GM21825 (cell line): ENCODE data around the gene SHD.
"Not testable (repeated sequence)": the region's sequence is repeated elsewhere in the genome, so short reads cannot be mapped to it uniquely, and the experiment has no call there.

Experiments used
- ATAC-seq: cut with Tn5 transposase; IDR thresholded peaks from one replicate; pipeline ENCODE4 v1.9.1; 2021; ENCODE audit warnings: mild to moderate bottlenecking, moderate library complexity; ENCODE audit not compliant: unreplicated experiment

The SHD gene, protein sequence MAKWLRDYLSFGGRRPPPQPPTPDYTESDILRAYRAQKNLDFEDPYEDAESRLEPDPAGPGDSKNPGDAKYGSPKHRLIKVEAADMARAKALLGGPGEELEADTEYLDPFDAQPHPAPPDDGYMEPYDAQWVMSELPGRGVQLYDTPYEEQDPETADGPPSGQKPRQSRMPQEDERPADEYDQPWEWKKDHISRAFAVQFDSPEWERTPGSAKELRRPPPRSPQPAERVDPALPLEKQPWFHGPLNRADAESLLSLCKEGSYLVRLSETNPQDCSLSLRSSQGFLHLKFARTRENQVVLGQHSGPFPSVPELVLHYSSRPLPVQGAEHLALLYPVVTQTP

DNA sequence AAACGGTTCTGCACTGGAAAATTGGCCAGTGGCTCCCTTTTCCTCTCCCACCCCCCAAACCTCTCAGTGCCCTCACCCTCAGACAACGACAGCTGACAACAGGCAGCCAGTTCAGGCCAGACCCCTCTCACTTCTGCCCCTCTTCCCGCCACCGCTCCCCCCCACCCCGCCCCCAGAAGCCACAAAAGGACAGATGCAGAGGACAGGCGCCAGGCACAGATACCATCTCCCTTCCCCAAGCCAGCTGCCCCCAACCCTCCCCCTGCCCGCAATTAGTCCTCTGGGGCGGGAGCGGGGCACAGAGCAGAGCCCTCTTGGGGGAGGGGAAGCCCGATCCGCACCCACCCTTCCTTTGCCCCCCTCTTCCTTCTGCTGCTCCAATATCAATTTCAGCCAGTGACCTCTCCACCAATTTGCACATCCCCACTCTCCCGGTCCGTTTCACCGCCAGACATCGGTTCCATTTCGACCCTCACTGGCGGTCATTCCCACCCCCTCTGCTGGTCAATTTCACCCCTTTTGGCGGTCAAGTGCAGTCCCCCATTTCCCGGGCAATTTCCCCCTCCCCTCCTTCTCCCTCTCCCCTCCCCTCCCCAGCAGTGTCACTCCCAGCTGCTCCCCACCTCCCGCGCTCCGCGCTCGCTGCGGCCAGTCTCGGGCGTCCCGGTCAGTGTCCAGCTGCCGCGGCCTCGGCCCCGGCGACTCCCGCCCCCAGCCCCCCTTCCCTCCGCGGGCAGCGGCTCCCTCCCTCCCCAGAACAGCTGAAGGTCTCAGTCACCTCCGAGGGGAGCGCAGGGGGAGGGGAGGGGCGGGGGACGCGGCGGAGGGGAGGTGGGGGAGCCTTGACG, at the start of gene SHD:
Gene SHD, plus strand, starts transcription at position 848 of the 848 bp plus-strand sequence. CDS start 798 bp downstream, outside the sequence.
- ATAC-seq: no peak

DNA sequence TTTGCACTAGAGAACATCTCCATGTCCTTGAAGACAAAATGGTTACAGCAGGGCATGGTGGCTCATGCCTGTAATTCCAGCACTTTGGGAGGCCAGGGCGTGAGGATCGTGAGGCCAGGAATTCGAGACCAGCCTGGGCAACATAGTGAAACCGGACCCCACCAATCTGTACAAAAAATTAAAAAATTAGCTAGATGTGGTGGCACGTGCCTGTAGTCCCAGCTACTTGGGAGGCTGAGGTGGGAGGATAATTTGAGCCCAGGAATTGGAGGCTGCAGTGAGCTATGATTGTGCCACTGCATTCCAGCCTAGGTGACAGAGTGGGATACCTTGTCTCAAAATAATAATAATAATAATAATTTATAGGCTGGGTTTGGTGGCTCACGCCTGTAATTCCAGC, 48.8 kb upstream of the SHD start:
- ATAC-seq: not testable (repeated sequence)

DNA sequence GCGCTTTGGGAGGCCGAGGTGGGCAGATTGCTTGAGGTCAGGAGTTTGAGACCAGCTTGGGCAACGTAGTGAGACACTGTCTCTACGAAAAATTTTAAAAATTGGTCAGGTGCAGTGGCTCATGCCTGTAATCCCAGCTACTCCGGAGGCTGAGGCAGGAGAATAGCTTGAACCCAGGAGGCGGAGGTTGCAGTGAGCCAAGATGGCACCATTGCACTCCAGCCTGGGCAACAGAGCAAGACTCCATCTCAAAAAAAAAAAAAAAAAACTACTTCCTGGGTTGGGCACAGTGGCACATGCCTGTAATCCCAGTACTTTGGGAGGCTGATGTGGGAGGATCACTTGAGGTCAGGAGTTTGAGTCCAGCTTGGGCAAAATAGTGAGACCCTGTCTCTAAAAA, 47.5 kb upstream of the SHD start:
- ATAC-seq: not testable (repeated sequence)

DNA sequence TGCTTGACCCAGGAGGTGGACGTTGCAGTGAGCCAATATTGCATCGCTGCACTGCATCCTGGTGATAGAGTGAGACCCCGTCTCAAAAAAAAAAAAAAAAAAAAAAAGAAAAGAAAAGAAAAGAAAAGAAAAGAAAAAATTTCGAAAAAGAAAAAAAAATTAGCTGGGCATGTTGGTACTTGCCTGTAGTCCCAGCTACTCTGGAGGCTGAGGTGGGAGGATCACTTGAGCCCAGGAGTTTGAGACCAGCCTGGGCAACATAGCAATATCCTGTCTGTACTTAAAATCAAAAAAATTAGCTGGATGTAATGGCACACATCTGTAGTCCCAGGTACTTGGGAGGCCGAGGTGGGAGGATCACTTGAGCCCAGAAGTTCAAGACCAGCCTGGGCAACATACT, 46.9 kb upstream of the SHD start:
- not testable (repeated sequence) for ATAC-seq

DNA sequence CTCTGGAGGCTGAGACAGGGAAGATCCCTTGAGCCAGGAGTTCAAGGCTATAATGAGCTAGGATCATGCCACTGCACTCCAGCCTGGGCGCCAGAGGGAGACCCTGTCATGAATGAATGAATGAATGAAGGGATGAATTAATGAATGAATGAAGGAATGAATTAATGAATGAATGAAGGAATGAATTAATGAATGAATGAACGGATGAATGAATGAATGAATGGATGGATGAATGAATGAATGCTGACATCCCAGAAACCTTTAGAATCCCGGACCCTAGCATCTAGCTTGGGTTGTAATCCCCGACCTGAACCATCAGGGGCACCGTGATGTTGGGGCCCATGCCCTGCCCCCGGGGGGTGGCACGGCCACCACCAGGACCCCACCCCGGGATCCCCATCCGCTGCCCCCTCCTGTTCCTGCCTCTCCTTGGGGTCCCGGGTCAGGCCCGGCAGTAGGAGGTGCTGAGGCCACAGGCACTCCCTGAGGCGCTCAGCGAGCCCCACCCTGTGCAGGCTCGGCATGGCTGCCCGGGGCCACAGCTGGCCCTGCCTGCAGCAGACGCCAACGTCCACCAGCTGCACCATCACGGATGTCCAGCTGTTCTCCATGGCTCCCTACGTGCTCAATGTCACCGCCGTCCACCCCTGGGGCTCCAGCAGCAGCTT, 46.3 kb upstream of the SHD start:
- ATAC-seq: no peak

DNA sequence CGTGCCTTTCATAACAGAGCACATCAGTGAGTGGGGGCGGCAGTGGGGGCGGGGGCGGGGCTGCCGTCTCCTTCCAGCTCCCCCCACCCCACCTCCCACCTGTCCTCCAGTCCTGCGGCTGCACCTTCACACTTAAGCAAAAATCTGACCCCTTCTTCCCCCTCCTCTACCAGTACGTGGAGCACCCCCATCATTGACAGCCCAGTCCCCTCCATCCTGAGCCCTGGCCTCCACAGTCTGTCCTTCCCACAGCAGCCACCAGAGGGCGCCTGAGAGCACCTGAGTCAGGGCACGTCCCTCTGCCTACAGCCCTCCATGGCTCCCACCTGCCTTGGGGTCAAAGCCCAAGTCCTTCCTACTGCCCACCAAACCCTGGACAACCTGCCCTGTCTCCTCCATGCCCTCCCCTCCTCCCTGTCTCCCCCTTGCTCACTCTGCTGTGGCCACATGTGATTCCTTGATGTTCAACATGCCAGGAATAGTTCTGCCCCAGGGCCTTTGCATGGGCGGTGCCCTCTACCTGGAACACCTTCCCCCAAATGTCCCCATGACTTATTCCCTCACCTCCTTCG, 45.7 kb upstream of the SHD start:
- ATAC-seq: no peak

DNA sequence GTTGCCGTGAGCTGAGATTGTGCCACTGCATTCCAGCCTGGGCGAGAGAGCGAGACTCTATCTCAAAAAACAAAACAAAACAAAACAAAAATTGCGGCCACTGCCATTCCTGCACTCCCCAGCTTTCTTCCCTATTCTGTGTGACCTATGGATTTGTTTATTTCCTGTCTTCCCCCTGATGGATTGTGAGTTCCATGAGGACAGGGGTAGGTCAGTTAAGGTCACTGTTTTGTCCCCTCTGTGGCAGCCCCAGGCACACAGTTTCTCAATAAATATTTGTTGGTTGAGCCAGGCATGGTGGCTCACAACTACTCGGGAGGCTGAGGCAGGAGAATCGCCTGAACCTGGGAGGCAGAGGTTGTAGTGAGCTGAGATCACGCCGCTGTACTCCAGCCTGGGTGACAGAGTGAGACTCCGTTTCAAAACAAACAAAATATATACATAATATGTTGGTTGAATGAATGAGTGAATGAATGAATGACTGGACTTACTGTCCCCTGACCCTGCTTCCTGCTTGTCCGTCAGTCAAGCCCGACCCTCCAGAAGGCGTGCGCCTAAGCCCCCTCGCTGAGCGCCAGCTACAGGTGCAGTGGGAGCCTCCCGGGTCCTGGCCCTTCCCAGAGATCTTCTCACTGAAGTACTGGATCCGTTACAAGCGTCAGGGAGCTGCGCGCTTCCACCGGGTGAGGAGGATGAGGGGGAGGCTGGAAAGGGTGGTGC, 44.8 kb upstream of the SHD start:
- ATAC-seq: no peak

DNA sequence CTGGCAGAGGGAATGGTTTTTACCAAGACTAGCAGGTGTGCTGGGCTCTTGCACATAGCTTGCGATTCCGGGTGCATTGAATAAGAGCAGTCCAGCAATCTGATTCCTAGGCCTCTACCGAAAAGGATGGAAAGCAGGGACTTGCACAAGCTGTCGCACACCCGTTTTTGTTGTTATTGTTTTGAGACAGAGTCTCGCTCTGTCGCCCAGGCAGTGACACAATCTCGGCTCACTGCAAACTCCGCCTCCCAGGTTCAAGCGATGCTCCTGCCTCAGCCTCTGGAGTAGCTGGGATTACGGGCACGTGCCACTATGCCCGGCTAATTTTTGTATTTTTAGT, 44.2 kb upstream of the SHD start:
- no peak for ATAC-seq

DNA sequence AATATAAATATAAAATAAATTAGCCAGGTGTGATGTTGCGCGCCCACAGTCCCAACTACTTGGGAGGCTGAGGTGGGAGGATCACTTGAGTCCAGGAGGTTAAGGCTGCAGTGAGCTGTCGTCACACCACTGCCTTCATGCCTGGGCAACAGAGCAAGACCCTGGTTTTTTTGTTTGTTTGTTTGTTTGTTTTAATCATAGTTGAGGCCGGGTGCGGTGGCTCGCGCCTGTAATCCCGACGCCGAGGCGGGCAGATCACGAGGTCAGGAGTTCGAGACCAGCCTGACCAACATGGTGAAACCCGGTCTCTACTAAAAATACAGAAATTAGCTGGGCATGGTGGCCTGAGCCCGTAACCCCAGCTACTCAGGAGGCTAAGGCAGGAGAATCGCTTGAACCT, 41.6 kb upstream of the SHD start:
- ATAC-seq: not testable (repeated sequence)

DNA sequence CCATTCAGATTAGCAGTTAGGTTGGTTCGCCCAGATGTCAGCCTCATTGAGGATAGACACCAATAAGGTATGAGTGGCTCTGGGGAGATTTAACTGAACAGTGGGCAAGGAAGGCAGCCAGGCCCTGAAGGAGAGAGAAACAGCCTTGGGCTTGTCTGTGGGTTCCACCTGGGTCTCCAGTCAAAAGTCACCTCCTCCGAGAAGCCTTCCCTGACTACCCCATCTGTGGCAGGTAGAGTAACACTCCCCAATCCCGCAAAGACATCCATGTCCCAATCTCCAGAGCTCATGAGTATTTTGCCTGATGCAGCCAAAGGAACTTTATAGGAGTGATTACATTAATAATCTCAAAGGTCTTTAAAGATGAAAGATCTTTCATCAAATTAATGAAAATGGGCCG, 40.2 kb upstream of the SHD start:
- no peak for ATAC-seq

DNA sequence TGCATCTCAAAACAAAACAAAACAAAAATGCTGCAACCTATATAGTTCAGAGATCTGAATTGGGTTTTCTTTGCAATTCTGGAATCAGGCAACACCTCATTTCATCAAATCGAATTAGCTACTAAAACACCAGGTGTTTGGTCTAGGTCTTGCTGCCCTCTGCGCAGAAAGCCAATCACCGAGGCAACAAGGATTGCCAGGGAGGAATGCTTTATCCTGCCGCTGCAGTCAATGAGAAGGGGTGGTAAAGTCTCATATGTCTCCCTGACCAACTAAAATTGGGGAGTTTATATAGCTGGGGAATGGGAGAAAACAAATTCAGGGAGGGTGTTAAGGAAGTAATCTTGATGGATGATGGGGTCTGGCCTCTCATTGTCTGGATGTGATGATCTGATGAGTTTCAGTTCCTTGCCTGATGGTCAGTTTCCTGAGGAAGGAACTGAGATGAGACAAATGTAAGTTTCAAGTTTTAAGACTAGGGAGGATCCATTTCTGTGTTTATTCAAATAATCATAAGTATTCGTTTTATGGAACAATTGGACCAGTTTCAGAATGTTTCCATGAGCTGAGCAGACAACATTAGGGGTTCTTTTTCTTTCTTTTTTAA, 37.1 kb upstream of the SHD start:
- no peak for ATAC-seq

DNA sequence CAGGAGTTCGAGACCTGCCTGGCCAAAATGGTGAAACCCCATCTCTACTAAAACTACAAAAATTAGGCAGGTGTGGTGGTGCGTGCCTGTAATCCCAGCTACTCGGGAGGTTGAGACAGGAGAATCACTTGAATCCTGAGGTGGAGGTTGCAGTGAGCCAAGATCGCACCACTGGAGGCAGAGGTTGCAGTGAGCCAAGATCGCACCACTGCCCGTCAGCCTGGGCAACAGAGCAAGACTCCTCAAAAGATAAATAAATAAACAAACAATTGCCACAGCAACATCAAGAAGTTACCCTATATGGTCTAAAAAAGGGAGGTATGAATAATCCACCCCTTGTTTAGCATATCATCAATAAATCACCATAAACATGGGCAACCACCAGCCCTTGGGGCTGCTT, 33.1 kb upstream of the SHD start:
- not testable (repeated sequence) for ATAC-seq

DNA sequence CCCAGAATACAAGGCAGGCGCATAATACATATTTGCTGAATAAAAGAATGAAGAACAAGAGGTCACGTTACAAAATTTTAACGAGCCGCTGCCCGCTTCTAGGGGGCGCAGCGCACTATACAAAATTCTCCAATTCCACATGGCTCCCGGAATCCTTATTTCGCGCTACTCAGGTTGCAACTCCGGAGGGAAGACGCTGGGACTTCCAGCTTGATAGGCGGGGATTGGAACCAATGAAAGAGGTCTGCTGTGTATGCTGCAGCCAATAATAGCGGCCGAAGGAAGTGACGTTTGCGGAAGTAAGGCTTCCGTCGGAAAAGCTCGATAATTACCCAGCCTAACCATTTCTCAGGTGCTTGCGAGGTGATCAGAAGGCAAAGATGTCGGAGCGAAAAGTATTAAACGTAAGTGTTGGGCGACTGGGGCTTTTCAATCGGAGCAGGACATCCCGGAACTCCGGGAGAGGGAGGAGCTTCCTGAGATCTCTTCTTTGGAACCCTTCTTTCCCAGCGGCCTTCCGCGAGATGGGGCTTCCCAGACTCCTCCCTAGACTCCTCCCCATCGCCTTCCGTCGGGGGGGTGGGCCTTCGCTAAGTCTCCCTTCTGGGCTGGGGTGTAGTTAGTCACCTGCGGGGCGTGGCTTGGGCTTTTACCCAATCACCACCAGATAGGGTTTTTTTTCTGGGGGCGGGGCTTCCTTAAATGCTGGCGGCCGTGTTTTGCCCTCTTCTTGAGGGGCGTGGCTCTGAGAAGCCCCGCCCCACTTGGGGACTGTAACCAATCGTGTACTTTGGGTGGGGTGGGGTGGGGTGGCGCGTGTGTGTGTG, 32.1 kb upstream of the SHD start, which contains the start of gene YJU2:
Gene YJU2, plus strand, starts transcription at position 314 of the 827 bp plus-strand sequence. Its CDS starts 67 bp downstream, at position 381.
- peak; percentile 80 for ATAC-seq

DNA sequence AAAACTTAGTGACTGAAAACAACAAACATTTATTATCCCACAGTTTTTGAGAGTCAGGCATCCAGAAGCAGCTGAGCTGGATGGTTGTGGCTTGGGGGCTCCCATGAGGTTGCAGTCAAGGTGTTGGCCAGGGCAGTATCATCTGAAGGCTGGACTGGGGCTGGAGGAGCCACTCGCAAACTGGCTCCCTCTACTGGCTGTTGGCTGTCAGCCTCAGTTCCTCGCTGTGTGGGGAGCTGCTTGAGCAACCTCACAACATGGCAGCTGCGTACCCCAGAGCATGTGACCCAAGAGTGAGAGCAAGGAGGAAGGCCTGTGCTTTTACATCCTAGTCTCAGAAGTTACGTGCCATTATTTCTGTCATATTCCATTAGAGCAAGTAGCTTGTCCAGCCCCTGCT, 22.5 kb upstream of the SHD start:
- no peak for ATAC-seq

DNA sequence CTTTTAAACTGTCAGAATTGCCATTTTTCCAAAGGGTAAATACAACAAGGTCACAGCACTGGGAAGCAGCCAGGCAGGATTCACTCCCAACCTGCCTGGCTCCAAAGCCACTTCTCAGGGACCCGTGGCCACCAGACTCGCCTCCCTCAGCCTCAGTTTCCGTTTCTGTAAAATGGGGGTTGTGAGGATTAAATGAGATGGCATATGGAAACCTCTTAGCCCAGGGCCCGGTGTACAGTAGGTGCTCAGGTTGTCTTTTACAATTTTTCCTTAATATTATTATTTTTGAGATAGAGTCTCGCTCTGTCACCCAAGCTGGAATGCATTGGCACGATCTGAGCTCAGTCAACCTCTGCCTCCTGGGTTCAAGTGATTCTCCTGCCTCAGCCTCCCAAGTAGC, 22.0 kb upstream of the SHD start:
- ATAC-seq: no peak

DNA sequence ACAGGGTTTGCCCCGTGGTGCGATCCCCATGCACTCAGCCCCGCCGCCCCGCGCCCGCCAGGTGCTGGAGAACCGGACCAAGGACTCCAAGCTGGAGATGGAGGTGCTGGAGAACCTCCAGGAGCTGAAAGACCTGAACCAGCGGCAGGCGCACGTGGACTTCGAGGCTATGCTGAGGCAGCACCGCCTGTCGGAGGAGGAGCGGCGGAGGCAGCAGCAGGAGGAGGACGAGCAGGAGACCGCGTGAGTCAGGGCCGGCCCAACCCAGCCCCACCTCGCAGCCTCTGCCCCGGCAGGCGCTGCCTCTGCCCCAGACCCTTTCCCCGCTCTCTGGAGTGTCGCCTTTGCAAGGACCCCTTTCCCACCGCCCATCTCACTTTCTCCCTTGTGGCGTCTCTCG, 20.9 kb upstream of the SHD start:
- no peak for ATAC-seq

DNA sequence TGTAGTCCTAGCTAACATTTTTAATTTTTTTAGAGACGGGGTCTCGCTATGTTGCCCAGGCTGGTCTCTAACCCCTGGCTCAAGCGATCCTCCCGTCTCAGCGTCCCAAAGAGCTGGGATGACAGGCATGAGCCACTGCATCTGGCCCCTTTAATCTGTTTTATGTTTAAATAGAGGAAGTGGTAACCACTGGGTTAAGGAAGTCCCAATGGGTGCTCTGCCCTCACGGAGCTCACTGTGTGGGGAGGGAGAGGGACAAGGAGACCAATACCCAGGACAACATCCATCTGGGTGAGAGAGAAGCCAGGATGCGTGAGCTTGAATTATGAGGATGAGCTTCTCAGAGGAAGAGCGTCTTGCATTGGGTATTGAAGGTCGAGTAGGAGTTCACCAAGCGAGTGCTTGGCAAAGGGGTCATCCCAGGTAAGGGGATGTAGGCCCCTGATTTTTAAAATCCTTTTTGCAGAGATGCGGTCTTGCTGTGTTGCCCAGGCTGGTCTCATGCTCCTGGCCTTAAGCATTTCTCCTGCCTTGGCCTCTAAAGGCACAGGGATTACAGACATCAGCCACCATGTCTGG, 18.4 kb upstream of the SHD start:
- ATAC-seq: no peak

DNA sequence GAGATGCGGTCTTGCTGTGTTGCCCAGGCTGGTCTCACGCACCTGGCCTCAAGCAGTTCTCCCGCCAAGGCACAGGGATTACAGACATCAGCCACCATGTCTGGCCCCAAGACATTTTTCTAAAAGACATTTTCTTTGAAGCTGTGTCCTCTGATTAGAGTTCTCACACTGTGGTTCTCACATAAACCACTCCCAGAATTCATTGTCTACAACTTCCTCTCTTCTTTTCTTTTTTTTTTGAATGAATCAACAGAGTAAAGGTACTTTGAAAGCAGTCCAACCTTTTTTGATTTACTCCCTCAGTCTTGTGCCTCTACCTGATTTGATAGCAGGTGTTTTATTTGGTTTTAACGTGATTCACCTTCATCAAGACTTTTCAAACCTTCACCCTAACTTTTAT, 14.3 kb upstream of the SHD start:
- no peak for ATAC-seq
